ENCODE measurements around the gene SRGAP2C.
"Not testable (repeated sequence)": the region's sequence is repeated elsewhere in the genome, so short reads cannot be mapped to it uniquely, and the experiment has no call there.

GRCh38 chr1:121294205-121294570, 109.4 kb downstream of the SRGAP2C start:
- TF ChIP-seq CTCF (optimal IDR thresholded peaks at IDR 0.05 in 1 of 3, IDR thresholded peaks at IDR 0.05 in 1 of 3, conservative IDR thresholded peaks at IDR 0.05 in 1 of 3; ENCODE audit: extremely low read depth in 1 of 3, insufficient read depth in 2 of 3, low read length in 3 of 3); EZH2 (IDR thresholded peaks at IDR 0.05; ENCODE audit: low read length): not testable (repeated sequence)
